Fibroblast of skin of back (primary cell): ENCODE results near the gene EME2.
A peak's percentile ranks its signal among the peaks of the same experiment; 100 is the strongest.

Source experiments
- DNase-seq: peaks from one replicate; pipeline ENCODE4 v3.0.0-alpha.2; 2013

Gene EME2

DNA sequence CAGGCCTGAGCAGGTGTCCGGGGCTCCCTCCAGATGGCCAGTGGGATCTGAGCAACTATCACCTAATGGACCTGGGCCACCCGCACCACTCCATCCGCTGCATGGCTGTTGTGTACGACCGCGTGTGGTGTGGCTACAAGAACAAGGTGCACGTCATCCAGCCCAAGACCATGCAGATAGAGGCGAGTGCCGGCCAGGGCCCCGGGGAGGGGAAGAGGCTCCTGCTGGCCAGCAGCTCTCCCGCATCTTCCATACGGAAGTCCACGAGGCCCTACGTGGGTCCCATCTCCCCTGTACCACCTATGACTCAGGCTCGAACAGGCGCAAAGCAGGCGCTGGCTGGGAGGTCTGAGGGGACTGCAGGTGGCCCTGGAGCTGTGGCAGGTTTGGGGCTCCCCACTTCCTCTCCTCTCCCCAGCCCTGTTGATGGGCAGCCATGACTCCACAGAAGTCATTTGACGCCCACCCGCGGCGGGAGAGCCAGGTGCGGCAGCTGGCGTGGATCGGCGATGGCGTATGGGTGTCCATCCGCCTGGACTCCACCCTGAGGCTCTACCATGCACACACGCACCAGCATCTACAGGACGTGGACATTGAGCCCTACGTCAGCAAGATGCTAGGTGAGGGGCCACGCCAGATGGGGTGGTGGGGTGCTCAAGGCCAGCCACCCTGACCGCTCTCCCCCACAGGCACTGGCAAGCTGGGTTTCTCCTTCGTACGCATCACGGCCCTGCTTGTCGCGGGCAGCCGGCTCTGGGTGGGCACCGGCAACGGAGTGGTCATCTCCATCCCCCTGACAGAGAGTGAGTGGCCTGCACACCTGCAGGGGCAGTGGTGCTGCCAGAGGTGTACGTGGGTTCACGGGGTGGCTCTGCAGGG is 5.3 kb upstream of the EME2 start:
- DNase-seq, result no peak

DNA sequence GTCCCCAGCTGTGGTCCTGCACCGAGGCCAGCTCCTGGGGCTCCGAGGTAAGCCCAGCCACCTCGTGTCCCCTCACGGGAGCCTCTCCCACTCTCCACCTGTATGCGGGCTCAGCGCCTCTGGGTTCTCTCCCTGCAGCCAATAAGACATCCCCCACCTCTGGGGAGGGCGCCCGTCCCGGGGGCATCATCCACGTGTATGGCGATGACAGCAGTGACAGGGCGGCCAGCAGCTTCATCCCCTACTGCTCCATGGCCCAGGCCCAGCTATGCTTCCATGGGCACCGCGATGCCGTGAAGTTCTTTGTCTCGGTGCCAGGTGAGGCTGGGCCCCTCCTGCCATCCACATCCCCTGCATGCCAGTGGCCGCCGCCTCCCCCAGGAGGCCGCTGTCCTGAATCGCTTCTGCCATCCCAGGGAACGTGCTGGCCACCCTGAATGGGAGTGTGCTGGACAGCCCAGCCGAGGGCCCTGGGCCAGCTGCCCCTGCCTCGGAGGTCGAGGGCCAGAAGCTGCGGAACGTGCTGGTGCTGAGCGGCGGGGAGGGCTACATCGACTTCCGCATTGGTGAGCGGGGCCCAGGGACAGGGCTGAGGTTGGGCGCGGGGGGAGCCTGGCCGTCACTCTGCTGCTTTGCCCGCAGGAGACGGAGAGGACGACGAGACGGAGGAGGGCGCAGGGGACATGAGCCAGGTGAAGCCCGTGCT is 4.4 kb upstream of the EME2 start:
- DNase-seq, result no peak

DNA sequence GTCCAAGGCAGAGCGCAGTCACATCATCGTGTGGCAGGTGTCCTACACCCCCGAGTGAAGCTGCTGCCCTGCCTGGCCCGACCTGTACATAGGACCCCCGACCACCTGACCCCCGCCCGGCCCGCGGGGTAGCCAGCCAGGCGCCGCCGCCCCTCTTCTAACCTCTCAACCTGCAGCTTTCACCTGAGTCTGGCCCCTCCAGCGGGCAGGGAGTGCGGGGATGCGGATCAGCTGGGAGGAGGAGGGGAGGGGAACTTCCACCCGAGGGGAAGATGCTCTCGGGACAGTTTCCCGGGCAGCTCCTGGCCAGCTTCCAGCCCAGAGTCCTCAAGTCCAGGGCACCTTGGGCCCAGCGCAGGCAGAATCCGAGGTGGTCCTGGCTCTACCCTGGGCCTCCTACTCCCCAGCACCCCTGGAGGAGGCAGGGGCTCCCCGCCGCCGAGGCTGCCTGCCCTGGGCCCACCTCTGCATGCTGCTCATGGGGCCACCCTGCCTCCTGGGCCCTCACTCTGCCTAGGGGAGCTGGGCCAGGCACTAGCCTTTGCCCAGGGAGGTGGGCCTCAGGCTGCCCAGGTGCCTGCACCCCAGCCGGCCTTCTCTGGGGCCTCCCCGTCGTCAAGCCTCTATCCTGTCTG is 3.7 kb upstream of the EME2 start:
- DNase-seq, result no peak

GRCh38 chr16:1769402-1770300 is 3.0 kb upstream of the EME2 start:
- DNase-seq, result no peak

GRCh38 chr16:1770328-1771187 is 2.1 kb upstream of the EME2 start:
- peak; percentile 27 for DNase-seq

GRCh38 chr16:1771188-1771863 is 1.3 kb upstream of the EME2 start, which contains the start of gene NME3:
Gene NME3, minus strand, starts transcription at chr16:1771543. Its CDS starts 9 bp downstream, at chr16:1771534.
- peak; percentile 50 for DNase-seq

GRCh38 chr16:1771864-1772361 is 697 bp upstream of the EME2 start:
- DNase-seq, result no peak

GRCh38 chr16:1772908-1773702 is 495 bp downstream of the EME2 start, which contains the start of gene MRPS34:
Gene MRPS34, minus strand, starts transcription at chr16:1773134. Its CDS starts 15 bp downstream, at chr16:1773119.
- DNase-seq, result peak; percentile 82

- DNase-seq, result no peak
Observed at GRCh38 chr16:1773703-1774447, 1.3 kb downstream of the EME2 start.

DNA sequence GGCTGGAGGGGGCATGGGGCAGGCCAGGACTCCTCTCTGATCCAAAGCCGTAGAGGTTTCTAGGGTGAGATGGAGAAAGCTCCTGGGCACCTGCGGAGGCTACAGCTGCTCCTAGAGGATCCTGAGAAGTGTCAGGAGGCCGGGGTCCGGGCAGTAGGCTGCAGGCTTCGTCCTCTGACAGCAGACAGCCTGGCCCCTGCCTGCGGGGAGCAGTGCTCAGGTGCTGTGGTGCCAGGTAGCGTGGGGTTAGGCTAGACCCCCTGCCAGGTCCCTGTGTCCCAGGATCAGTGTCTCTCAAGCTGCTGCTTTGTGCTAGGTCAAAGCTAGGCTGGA is 1.8 kb downstream of the EME2 start:
- DNase-seq, result no peak

- no peak for DNase-seq
Observed at GRCh38 chr16:1775006-1775845, 2.6 kb downstream of the EME2 start.

DNA sequence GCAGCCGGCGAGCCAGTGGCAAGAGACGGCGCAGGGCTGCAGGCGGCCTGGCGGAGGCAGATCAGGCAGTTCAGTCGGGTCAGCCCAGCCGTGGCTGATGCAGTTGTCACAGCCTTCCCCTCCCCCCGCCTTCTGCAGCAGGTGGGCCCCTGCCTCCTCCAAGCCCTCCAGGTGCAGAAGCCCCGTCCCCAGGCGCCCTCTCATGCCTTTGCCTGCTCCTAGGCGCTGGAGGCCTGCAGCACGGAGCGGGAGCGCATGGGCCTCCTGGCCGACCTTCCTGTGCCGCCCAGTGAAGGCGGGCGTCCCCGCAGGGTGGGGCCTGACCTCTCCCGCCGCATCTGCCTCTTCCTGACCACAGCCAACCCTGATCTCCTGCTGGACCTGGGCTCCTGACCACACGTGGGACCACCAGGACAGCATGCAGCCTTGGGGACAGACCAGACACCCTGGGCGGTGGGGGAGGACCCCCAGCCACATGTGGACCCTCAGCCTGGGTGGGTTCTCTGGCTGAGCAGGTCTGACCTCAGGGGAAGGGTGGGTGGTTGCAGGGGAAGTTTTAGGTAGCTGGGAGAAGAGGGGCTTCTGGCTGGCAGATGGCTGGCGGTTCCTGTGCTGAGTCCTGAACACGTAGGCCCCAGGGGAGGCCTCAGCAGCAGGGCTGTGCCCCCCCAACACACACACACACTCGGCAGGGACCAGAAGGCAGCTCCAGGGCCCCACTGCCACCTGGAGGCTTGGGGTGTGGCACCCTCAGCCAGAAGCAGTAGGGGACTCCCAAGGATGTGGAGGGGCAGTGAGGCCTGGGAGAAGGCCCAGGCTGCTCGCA is 3.4 kb downstream of the EME2 start:
- no peak for DNase-seq

GRCh38 chr16:1776672-1776955 is 4.0 kb downstream of the EME2 start:
- no peak for DNase-seq

GRCh38 chr16:1776991-1777374 is 4.4 kb downstream of the EME2 start:
- no peak for DNase-seq

DNA sequence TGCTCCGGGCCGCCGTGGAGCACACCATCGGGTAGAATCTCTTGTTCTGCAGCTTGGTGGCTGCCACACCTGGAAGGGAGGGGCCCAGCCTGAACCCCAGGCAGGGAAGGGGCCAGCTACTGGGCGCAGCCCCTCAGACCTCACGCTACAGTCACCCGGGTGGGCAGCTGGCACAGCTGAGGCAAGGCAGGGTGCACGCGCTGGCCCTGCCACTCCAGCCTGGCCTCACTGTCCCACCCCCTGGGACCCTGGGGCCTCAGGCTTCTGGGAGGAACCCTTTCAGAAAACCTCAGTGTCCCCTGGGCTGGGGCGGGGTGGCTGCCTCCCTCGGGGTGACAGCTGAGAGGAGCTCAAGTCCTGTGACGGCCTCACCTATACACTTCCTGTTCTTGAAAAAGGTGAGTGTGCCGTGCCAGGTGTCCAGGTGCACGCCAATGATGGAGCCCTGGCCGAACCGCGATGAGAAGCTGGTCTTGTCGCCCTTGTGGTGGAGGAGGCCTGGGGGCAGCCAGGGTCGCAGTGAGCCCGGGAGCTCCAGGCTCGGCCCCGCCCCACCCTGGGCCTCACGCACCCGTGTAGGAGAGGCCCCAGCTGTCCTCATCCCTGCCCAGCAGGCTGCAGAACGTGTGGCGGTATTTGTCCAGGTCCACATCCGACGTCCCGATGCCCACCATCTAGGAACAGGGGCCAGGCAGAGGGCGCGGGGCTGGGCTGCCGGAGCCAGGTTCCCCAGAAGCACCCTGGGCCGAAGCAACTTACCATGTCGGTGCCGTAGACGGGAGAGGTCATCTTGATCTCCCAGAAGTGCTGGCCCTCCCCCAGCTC is 5.0 kb downstream of the EME2 start:
- DNase-seq, result no peak
